ENCODE results near the gene MAST2.

DNA sequence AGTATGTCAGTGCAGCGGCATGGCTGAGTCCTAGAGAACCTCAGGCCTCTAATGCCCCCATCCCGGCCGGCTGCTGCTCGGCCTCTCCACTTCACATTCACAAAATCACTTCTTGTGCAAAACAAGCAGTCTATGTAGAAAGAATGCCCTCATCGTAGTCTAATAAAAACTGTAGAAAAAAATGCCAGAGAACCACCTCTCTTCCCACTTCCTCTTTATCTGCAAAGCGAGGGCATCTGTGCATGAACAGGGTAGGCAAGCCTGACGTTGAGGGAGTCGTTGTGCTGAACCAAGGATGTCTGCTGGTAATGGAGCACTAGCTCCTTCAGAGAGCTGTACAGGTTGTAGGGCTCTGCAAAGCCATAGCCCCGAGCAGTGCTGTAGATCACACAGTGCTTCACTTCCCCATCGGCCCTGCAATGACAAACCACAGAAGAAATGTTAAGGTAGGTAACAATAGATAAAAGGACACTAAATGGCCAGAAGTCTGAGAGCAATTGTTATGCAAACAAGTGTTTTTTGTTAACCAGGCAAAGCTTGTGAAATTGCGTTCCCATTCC is 240.1 kb downstream of the MAST2 start:
- TF ChIP-seq CTCF (IDR thresholded peaks at IDR 0.05; ENCODE audit: low read length) (no peak), EZH2 (IDR thresholded peaks at IDR 0.05; ENCODE audit: borderline replicate concordance, low read length) (no peak)

Data from OCI-LY1 (cell line).